Left ventricle myocardium inferior (tissue), 1 donor: ENCODE measurements around the gene MANSC1. TPM values are rescaled to one million over a fixed set of nuclear protein-coding genes. Genes with fewer than 3 reads are reported as not detected.
"Not testable (repeated sequence)": the region's sequence is repeated elsewhere in the genome, so short reads cannot be mapped to it uniquely, and the experiment has no call there.

Experiments
- DNase-seq: peaks from one replicate; pipeline ENCODE4 v3.0.0-alpha.2; 2020
- H3K27ac ChIP-seq: fragments of 200-600 bp; replicated peaks from 2 replicates; pipeline ENCODE4 v1.8.0; 2021
- H3K27me3 ChIP-seq: fragments of 200-600 bp; 2 replicates; pipeline ENCODE4 v1.8.0; 2021; ENCODE audit warnings: low read depth
- H3K36me3 ChIP-seq: fragments of 200-600 bp; 2 replicates; pipeline ENCODE4 v1.8.0; 2021
- H3K4me1 ChIP-seq: fragments of 200-600 bp; 2 replicates; pipeline ENCODE4 v1.8.0; 2021
- H3K4me3 ChIP-seq: fragments of 200-600 bp; 2 replicates; pipeline ENCODE4 v1.8.0; 2021; ENCODE audit warnings: mild to moderate bottlenecking, moderate library complexity
- H3K9me3 ChIP-seq: fragments of 200-600 bp; replicated peaks from 2 replicates; pipeline ENCODE4 v1.8.0; 2021
- intact Hi-C: fragments of 100-400 bp; cut with micrococcal nuclease; formaldehyde crosslinking; loops from one replicate; pipeline ENCODE4 v1.11.0; 2022
- total RNA-seq: library from RNA; stranded (reverse); fragmentation: NEBNext Ultra II Directional; extraction: Animal tissue kit (Norgen Biotek cat#: 25700); gene quantifications from one replicate; pipeline ENCODE4 v1.2.1, GENCODE V29; 2021
- TF ChIP-seq, protein P1 (sequence below): fragments of 200-600 bp; IDR thresholded peaks from 2 replicates; pipeline ENCODE4 v1.8.0; 2021; ENCODE audit warnings: antibody characterized with exemption, mild to moderate bottlenecking, borderline replicate concordance
- donor health status: DM: no; HTN: yes; CAD: no; lungs with severe emphysema.

MANSC1 gene
- total RNA-seq, 1 donor from 2014 or later = 8.7 TPM

DNA sequence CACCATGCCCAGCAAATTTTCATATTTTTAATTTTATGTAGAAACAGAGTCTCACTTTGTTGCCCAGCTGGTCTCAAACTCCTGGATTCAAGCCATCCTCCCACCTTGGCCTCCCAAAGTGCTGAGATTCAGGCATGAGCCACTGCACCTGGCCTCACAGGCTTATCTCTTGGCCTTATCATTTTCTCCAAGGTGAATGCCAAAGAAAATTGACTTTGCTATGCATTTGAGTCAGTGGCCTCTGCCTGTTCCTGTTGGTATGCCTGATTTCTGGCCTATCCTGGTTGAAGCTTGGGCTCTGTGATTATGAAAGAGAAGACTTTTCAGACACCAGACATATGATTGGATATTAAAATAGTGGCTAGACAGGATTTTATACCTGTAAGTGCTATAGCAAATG is 34.2 kb downstream of the MANSC1 start:
- Histone ChIP-seq H3K27ac (no peak overlapping the region), H3K9me3 (no peaks in the 10 kb centered on the region), H3K4me1 (peaks cover 4% of the 10 kb centered on the region), H3K4me3 (no peak overlapping the region), H3K36me3 (no peaks in the 10 kb centered on the region), H3K27me3 (no peaks in the 10 kb centered on the region)
- no peak for DNase-seq
- TF ChIP-seq, protein P1, sequence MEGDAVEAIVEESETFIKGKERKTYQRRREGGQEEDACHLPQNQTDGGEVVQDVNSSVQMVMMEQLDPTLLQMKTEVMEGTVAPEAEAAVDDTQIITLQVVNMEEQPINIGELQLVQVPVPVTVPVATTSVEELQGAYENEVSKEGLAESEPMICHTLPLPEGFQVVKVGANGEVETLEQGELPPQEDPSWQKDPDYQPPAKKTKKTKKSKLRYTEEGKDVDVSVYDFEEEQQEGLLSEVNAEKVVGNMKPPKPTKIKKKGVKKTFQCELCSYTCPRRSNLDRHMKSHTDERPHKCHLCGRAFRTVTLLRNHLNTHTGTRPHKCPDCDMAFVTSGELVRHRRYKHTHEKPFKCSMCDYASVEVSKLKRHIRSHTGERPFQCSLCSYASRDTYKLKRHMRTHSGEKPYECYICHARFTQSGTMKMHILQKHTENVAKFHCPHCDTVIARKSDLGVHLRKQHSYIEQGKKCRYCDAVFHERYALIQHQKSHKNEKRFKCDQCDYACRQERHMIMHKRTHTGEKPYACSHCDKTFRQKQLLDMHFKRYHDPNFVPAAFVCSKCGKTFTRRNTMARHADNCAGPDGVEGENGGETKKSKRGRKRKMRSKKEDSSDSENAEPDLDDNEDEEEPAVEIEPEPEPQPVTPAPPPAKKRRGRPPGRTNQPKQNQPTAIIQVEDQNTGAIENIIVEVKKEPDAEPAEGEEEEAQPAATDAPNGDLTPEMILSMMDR = no peak
- intact Hi-C loops = no loop called here

DNA sequence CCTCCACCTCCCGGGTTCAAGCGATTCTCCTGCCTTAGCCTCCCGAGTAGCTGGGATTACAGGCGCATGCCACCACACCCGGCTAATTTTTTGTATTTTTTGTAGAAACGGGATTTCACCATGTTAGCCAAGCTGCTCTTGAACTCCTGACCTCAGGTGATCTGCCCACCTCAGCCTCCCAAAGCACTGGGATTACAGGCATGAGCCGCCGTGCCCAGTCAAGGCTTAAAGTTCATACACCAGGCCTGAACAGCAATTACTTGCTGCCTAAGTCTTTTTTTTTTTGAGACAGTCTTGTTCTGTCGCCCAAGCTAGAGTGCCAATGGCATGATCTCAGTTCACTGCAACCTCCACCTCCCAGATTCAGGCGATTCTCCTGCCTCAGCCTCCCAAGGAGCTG is 39.3 kb downstream of the MANSC1 start:
- H3K27me3 ChIP-seq, DNase-seq, H3K36me3 ChIP-seq, H3K4me1 ChIP-seq, H3K27ac ChIP-seq, H3K9me3 ChIP-seq, intact Hi-C loops, H3K4me3 ChIP-seq: not testable (repeated sequence)

DNA sequence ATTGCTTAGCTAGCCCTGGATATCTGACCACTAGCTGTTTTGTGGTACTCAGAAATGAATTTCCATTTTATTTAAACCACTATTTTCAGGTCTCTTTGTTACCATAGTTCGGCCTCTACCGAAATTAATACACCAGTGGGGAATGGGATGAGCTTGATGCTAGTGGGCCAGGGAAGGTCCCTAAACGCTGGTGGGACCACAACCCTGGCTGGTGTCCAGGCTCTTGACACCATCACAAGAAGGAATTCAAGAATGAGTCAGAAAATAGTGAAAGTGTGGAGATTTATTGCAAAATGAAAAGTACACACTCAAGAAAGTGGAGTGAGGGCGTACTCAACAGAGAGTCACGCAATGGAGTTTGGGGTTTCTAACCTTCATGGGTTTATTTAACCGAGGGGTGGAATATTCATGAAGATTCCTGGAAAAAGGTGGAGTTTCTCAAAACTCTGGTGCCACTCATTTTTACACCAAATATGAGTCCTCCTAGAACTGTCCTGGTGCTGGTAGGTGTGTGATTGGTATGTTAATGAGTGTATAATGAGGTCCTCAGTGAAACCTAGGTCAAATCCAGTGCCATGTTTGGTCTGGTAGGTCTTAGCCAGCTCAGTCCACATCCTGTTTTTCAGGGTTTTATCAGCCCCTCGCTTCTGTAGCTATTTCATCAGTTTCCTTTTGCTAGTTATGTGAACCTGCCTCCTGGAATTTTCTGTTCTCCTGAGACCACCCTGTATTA is 44.3 kb downstream of the MANSC1 start:
- Histone ChIP-seq H3K9me3 (peaks cover 5% of the 10 kb centered on the region), H3K4me3 (no peak overlapping the region), H3K4me1 (no peaks in the 10 kb centered on the region), H3K27ac (no peak overlapping the region), H3K27me3 (no peaks in the 10 kb centered on the region), H3K36me3 (no peaks in the 10 kb centered on the region)
- intact Hi-C loops = no loop called here
- TF ChIP-seq, protein P1 = no peak
- no peak for DNase-seq

DNA sequence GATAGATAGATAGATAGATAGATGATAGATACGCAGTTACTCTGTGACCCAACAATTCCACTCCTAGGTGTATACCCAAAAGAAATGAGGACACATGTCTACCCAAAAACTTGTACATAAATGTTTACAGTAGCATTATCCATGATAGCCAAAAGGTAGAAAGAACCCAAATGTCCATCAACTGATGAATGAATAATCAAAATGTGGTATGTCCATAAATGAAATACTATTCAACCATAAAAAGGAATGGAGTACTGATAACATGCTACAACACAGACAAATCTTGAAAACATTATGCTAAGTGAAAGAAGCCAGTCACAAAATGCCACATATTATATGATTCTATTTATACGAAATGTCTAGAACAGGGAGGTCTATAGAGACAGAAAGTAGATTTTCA is 47.1 kb downstream of the MANSC1 start:
- intact Hi-C loops = no loop called here
- Histone ChIP-seq H3K36me3 (no peaks in the 10 kb centered on the region), H3K9me3 (peaks cover 5% of the 10 kb centered on the region), H3K27ac (no peak overlapping the region), H3K27me3 (no peaks in the 10 kb centered on the region), H3K4me1 (no peaks in the 10 kb centered on the region), H3K4me3 (no peak overlapping the region)
- DNase-seq = no peak
- TF ChIP-seq, protein P1 = no peak

DNA sequence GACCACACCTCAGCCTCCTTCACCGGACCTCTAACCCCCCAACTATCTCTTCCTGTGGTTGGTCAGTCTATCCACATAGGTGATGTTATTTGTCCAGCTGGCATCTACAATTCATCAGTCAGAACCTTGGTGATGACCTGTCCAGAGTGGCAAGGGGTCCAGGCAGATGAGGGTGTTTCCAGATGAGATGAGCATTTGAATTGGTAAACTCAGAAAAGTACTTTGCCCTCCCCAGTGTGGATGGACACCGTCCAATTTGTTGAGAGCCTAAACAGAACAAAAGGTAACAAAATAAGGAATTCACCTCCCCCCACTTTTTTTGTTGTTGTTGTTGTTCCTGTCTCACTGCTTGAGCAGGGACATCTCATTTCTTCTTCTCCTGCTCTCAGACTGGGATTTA is 48.9 kb downstream of the MANSC1 start:
- TF ChIP-seq, protein P1 = no peak
- intact Hi-C loops = no loop called here
- Histone ChIP-seq H3K9me3 (peaks cover 5% of the 10 kb centered on the region), H3K4me3 (no peak overlapping the region), H3K27ac (no peak overlapping the region), H3K4me1 (no peaks in the 10 kb centered on the region), H3K36me3 (no peaks in the 10 kb centered on the region), H3K27me3 (no peaks in the 10 kb centered on the region)
- DNase-seq = no peak

DNA sequence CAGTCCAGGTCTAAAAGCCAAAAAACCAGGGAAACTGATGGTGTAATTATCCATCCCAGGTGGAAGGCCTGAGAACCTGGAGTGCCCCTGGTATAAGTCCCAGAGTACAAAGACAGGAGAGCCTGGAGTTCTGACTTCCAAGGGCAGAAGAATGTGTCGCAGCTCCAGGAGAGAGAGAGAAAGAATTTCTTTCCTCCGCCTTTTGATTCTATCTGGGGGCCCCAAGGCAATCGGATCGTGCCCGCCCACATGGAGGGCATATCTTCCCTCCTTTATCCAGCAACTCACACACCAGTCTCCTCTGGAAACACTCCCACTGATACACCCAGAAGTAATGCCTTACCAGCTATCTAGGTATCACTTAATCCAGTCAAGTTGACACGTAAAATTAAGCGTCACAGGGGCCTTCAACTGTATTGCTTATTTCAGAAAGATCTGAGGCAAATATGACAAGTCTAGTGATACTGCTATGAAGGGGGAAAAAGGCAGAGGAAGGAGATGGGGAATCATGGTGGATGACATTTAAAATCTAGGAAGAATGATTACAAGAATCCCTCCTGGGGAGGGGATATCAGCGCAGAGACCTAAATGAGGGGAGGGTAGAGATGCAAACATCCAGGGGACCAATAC is 52.7 kb downstream of the MANSC1 start:
- no peak overlapping the region for H3K27ac ChIP-seq
- H3K4me3 ChIP-seq = no peak overlapping the region
- no peaks in the 10 kb centered on the region for H3K9me3 ChIP-seq
- H3K4me1 ChIP-seq = no peaks in the 10 kb centered on the region
- H3K27me3 ChIP-seq = no peaks in the 10 kb centered on the region
- no peaks in the 10 kb centered on the region for H3K36me3 ChIP-seq
- intact Hi-C loops = no loop called here
- TF ChIP-seq, protein P1 = no peak
- no peak for DNase-seq
